ENCODE measurements around the gene KIF18A. TPM values are rescaled to one million over a fixed set of nuclear protein-coding genes. Genes with fewer than 3 reads are reported as not detected.

Gene KIF18A
- total and polyA plus RNA-seq, 9 of the 15 experiments (the other 6 are each of a cell fraction or from before 2014, with no cell fraction given) = 15.1 to 36.1 (median 24.3) TPM

- intact Hi-C loops (cut with micrococcal nuclease) (no loop called here), in situ Hi-C loops (cut with MboI) (no loop called here)
- no peak for DNase-seq (ENCODE audit: extremely low read depth in 1 of 4, low spot score in 3 of 4)
- no TSS peak for BruUV-seq (replicated peaks)
- TF ChIP-seq MTF1 (CRISPR knock-in tag; IDR thresholded peaks at IDR 0.05; ENCODE audit: borderline replicate concordance) (no peak), ZNF584 (CRISPR knock-in tag; IDR thresholded peaks at IDR 0.05; ENCODE audit: low read depth) (no peak), THRA (IDR thresholded peaks at IDR 0.05) (no peak), TARDBP (IDR thresholded peaks at IDR 0.05) (no peak), ZNF239 (CRISPR knock-in tag; IDR thresholded peaks at IDR 0.05) (no peak), HMBOX1 (IDR thresholded peaks at IDR 0.05) (no peak), ZC3H11A (IDR thresholded peaks at IDR 0.05; ENCODE audit: low read depth, low read length) (no peak), ZNF79 (CRISPR knock-in tag; IDR thresholded peaks at IDR 0.05; ENCODE audit: low read depth) (no peak), SMARCC2 (IDR thresholded peaks at IDR 0.05; ENCODE audit: low read depth) (no peak), BRD9 (IDR thresholded peaks at IDR 0.05; ENCODE audit: low read depth, partially characterized antibody) (no peak), RFX7 (CRISPR knock-in tag; IDR thresholded peaks at IDR 0.05) (no peak), ZNF263 (CRISPR knock-in tag; IDR thresholded peaks at IDR 0.05; ENCODE audit: borderline replicate concordance) (no peak), TEAD2 (tag; IDR thresholded peaks at IDR 0.05) (no peak), NEUROD1 (IDR thresholded peaks at IDR 0.05; ENCODE audit: borderline replicate concordance, low read depth, low read length, partially characterized antibody) (no peak), STAT5B (CRISPR knock-in tag; IDR thresholded peaks at IDR 0.05) (no peak), ZNF398 (CRISPR knock-in tag; IDR thresholded peaks at IDR 0.05) (no peak), MITF (IDR thresholded peaks at IDR 0.05) (no peak), SP2 (IDR thresholded peaks at IDR 0.05; ENCODE audit: extremely low read depth, low read depth, low read length, poor library complexity, severe bottlenecking) (no peak), ZNF140 (CRISPR knock-in tag; IDR thresholded peaks at IDR 0.05) (no peak), PHB2 (IDR thresholded peaks at IDR 0.05; ENCODE audit: low read depth) (no peak)
- no peak overlapping the region for H2AFZ ChIP-seq (ENCODE audit: low read depth, low read length)
- ChIA-PET CTCF (ENCODE audit: low intra/inter-chr PET ratio) (no interaction called here), POLR2A (no interaction called here)
- no peak overlapping the region for H3K9ac ChIP-seq (ENCODE audit: insufficient read depth in 1 of 2, low read depth in 2 of 2, low read length in 2 of 2)
- H3K4me2 ChIP-seq (ENCODE audit: insufficient read depth, low read length) = no peak overlapping the region
- WGBS (ENCODE audit: insufficient coverage, low coverage, missing lambda C conversion rate) = 3% methylated on average over 3 of the region's 3 CpGs
- H3K9me1 ChIP-seq (ENCODE audit: control insufficient read depth, insufficient read depth, low read length) = no peaks in the 10 kb centered on the region
- H3K4me3 ChIP-seq = no peak overlapping the region
- no peaks in the 10 kb centered on the region for H3K9me3 ChIP-seq (replicated peaks; ENCODE audit: control insufficient read depth, insufficient read depth, low read depth, low read length)
- no peak for ATAC-seq
- no peaks in the 10 kb centered on the region for H3K36me3 ChIP-seq (ENCODE audit: control insufficient read depth, insufficient read depth, low read length)
- FAIRE-seq = no peak
- no peaks in the 10 kb centered on the region for H3K79me2 ChIP-seq (ENCODE audit: control insufficient read depth, insufficient read depth, low read length)
- H3K27me3 ChIP-seq (ENCODE audit: control insufficient read depth in 2 of 2, insufficient read depth in 2 of 2, low read length in 2 of 2) = no peaks in the 10 kb centered on the region
- H4K20me1 ChIP-seq (replicated peaks; ENCODE audit: control insufficient read depth, insufficient read depth, low read length) = no peaks in the 10 kb centered on the region
- H3K4me1 ChIP-seq (replicated peaks in 1 of 2; ENCODE audit: control insufficient read depth in 2 of 2, insufficient read depth in 2 of 2, low read length in 2 of 2) = no peaks in the 10 kb centered on the region
- H3K27ac ChIP-seq (ENCODE audit: extremely low read depth, low read depth, low read length) = no peak overlapping the region
Measured at GRCh38 chr11:27995083-27995482, 112.9 kb downstream of the KIF18A start.

All from K562 (cell line).